HG02973 (cell line): ENCODE measurements around the gene PHKA2.
"Not testable (repeated sequence)": the region's sequence is repeated elsewhere in the genome, so short reads cannot be mapped to it uniquely, and the experiment has no call there.

Experiments used
- ATAC-seq: cut with Tn5 transposase; IDR thresholded peaks from one replicate; pipeline ENCODE4 v1.9.1; 2021; ENCODE audit warnings: moderate library complexity; ENCODE audit not compliant: unreplicated experiment

Gene PHKA2

DNA sequence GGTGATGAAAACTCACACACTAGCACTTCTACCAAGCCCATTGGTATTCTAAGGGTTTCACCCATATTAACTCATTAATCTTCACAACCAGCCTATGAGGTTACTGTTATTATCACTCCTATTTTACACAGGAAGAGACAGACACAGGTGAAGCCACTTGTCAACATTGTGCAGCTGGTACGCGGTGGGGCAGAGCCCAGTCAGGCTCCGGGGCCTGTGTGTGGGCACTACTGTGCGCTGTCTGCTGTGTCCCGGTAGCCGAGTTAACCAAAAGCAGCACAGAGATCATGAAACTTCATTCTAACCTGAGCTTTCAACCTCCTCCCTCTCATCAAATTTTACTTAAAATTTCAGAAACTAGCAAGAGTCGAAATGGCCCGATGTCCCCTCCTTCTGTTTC is 111.3 kb downstream of the PHKA2 start:
- no peak for ATAC-seq

DNA sequence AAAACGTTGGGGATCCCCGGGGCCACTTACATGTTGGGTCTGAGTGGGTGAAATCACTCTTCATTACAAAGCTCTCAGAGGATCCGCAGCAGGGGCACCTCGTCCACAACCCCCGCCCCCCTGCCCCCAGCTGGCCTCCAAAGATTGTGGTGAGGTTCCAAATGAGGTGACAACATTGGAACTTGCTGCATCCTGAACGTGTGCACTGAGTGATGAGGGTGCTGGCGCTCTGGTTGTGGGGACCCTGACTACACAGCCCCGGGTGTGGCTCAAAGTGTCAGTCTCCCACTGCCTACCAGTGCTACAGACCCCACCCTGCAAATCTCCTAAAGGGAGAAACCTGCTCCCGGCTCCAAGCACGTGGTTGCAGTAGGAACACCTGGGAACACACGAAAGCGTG is 111.9 kb downstream of the PHKA2 start:
- ATAC-seq, result no peak

- ATAC-seq, result no peak
Measured at GRCh38 chrX:18871161-18871890, 112.6 kb downstream of the PHKA2 start.

GRCh38 chrX:18864390-18864920 is 119.5 kb downstream of the PHKA2 start:
- no peak for ATAC-seq

DNA sequence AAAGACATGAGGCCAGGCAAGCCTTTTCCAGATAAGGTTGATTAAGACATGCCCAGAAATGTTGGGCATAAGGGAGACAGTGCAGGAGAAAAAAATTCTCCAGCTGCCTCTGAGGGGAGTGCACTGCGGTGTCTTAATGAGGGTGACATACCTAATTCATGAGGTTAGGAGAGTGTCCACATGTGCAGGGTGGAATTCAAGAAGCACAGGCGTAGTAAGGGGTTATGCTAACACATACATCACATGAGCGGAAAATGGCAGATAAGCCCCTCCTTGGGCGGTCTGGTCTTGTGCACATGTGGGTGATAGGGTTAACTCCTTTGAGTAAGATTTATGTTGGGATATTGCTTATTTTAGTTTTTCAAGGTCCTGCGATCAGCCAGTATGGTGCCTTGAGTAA is 122.4 kb downstream of the PHKA2 start:
- ATAC-seq, result no peak

GRCh38 chrX:18856645-18856997 is 127.3 kb downstream of the PHKA2 start:
- ATAC-seq, result no peak

GRCh38 chrX:18855919-18856644 is 127.8 kb downstream of the PHKA2 start:
- ATAC-seq, result peak; percentile 89

DNA sequence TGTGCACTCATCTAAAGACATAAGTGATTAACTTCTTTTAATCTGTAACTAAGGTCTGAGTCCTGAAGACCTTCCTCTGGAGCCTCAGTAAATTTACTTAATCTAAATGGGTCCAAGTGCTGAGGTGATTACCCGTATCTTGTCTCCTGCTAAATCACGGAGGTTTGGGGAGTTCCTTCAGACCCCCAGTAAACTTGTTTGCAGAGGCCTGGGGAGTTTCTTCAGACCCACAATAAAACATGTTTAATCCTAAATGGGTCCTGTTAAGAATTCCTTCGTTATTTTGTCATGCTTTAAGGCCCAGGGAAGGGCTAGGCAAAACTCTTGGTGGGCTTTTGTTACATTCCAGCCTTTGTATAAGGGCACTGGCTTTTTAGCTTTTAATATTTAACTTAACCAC is 136.0 kb downstream of the PHKA2 start:
- ATAC-seq, result not testable (repeated sequence)
